EH (cell line): ENCODE results near the gene RPL38.

ENCODE experiments used
- DNase-seq: peaks from one replicate; pipeline ENCODE4 v3.0.0-alpha.2; 2015; ENCODE audit warnings: low read depth

The RPL38 gene

GRCh38 chr17:74250324-74250995, 47.0 kb downstream of the RPL38 start:
- DNase-seq = no peak

- no peak for DNase-seq
Observed at GRCh38 chr17:74251051-74251450, 47.6 kb downstream of the RPL38 start.

GRCh38 chr17:74251569-74251968, 48.1 kb downstream of the RPL38 start:
- DNase-seq = no peak

GRCh38 chr17:74252211-74252610, 48.7 kb downstream of the RPL38 start:
- no peak for DNase-seq

- DNase-seq = no peak
Observed at GRCh38 chr17:74253036-74253435, 49.6 kb downstream of the RPL38 start.

GRCh38 chr17:74257311-74257710, 53.8 kb downstream of the RPL38 start:
- no peak for DNase-seq

- DNase-seq = no peak
Observed at GRCh38 chr17:74259667-74260524, 56.4 kb downstream of the RPL38 start.
